GM18511 (cell line): ENCODE results near the gene RNF223.

ENCODE experiments used
- ATAC-seq: cut with Tn5 transposase; IDR thresholded peaks from one replicate; pipeline ENCODE4 v1.9.1; 2021; ENCODE audit warnings: mild to moderate bottlenecking, moderate library complexity; ENCODE audit not compliant: unreplicated experiment

RNF223 gene

GRCh38 chr1:1047407-1047806, 26.7 kb downstream of the RNF223 start:
- ATAC-seq, result no peak

- no peak for ATAC-seq
Measured at GRCh38 chr1:1046767-1047166, 27.3 kb downstream of the RNF223 start.

GRCh38 chr1:1046243-1046642, 27.9 kb downstream of the RNF223 start:
- ATAC-seq, result no peak

- no peak for ATAC-seq
Measured at GRCh38 chr1:1045129-1045528, 29.0 kb downstream of the RNF223 start.

- ATAC-seq, result no peak
Measured at GRCh38 chr1:1044455-1045078, 29.5 kb downstream of the RNF223 start.

GRCh38 chr1:1043921-1044320, 30.2 kb downstream of the RNF223 start:
- no peak for ATAC-seq

GRCh38 chr1:1043411-1043810, 30.7 kb downstream of the RNF223 start:
- ATAC-seq, result no peak

- ATAC-seq, result no peak
Measured at GRCh38 chr1:1042835-1043234, 31.3 kb downstream of the RNF223 start.

- ATAC-seq, result no peak
Measured at GRCh38 chr1:1041873-1042272, 32.2 kb downstream of the RNF223 start.

- no peak for ATAC-seq
Measured at GRCh38 chr1:1041092-1041523, 33.0 kb downstream of the RNF223 start.

- ATAC-seq, result no peak
Measured at GRCh38 chr1:1040004-1040991, 33.8 kb downstream of the RNF223 start.

GRCh38 chr1:1039145-1039910, 34.8 kb downstream of the RNF223 start:
- ATAC-seq, result no peak

GRCh38 chr1:1038694-1039093, 35.4 kb downstream of the RNF223 start:
- peak; percentile 77 for ATAC-seq

- no peak for ATAC-seq
Measured at GRCh38 chr1:1037366-1038327, 36.5 kb downstream of the RNF223 start.

- no peak for ATAC-seq
Measured at GRCh38 chr1:1035291-1035943, 38.7 kb downstream of the RNF223 start.

- no peak for ATAC-seq
Measured at GRCh38 chr1:1034439-1034781, 39.7 kb downstream of the RNF223 start.

- ATAC-seq, result no peak
Measured at GRCh38 chr1:1033731-1034438, 40.2 kb downstream of the RNF223 start.

GRCh38 chr1:1033009-1033587, 41.0 kb downstream of the RNF223 start:
- ATAC-seq, result peak; percentile 84

GRCh38 chr1:1032424-1032823, 41.7 kb downstream of the RNF223 start:
- peak; percentile 15 for ATAC-seq
